ENCODE measurements around the gene SMAD1. TPM values are rescaled to one million over a fixed set of nuclear protein-coding genes. Genes with fewer than 3 reads are reported as not detected.

Gene SMAD1
- total RNA-seq, 1 experiment from 2014 or later: 15.4 TPM

DNA sequence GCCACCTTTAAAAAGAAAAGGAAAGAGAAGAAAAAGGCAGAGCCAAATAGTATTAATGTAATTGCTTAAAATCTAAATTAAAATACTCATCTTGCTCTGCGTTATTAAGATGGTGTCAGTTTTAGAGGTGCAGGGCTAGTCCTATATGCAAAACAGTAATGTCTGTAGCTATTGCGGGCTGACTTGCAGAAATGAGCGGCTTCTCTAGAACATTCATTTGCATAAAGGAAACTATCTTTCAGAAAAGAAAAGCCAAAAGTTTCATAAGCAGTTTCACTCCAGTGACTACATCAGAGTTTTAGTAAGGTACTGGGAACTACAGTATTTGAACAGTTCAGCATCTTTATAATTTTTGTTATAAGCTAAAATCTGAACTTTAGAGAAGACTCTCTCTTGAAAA lies 6.0 kb downstream of the SMAD1 start:
- DNase-seq (ENCODE audit: low spot score) (no peak), ATAC-seq (no peak)
- Mint-ChIP-seq H3K4me3 (no peak overlapping the region), H3K27me3 (ENCODE audit: low read depth) (no peaks in the 10 kb centered on the region), H3K9me3 (no peaks in the 10 kb centered on the region), H3K36me3 (no peaks in the 10 kb centered on the region), H3K27ac (no peak overlapping the region), H3K4me1 (peaks cover 16% of the 10 kb centered on the region)
- ChIA-PET CTCF (interaction anchor here (0.5 kb wide), 1 partner anchor 605 kb away, joined by 4 read pairs; no protein-coding TSS in a partner anchor), POLR2A (no interaction called here)
- TF ChIP-seq IRF2 (CRISPR knock-in tag; IDR thresholded peaks at IDR 0.05; ENCODE audit: borderline replicate concordance, low read depth) (no peak), NR2C2 (CRISPR knock-in tag; IDR thresholded peaks at IDR 0.05) (no peak), ZNF416 (CRISPR knock-in tag; IDR thresholded peaks at IDR 0.05) (no peak), JUN (CRISPR knock-in tag; IDR thresholded peaks at IDR 0.05) (no peak), SMAD4 (CRISPR knock-in tag; IDR thresholded peaks at IDR 0.05) (no peak), TEAD1 (CRISPR knock-in tag; IDR thresholded peaks at IDR 0.05) (no peak), ZNF219 (CRISPR knock-in tag; IDR thresholded peaks at IDR 0.05; ENCODE audit: borderline replicate concordance) (no peak), RELA (CRISPR knock-in tag; IDR thresholded peaks at IDR 0.05; ENCODE audit: borderline replicate concordance) (no peak), MLX (CRISPR knock-in tag; IDR thresholded peaks at IDR 0.05) (no peak), TCF7 (CRISPR knock-in tag; IDR thresholded peaks at IDR 0.05; ENCODE audit: low read depth) (no peak), PRRX2 (CRISPR knock-in tag; IDR thresholded peaks at IDR 0.05) (no peak), NFATC4 (CRISPR knock-in tag; IDR thresholded peaks at IDR 0.05) (no peak), OVOL2 (CRISPR knock-in tag; IDR thresholded peaks at IDR 0.05; ENCODE audit: borderline replicate concordance) (no peak), CREM (CRISPR knock-in tag; IDR thresholded peaks at IDR 0.05) (no peak), CREB1 (CRISPR knock-in tag; IDR thresholded peaks at IDR 0.05) (no peak), MXD4 (CRISPR knock-in tag; IDR thresholded peaks at IDR 0.05; ENCODE audit: borderline replicate concordance) (no peak), SP1 (CRISPR knock-in tag; conservative IDR thresholded peaks at IDR 0.05) (no peak), NFYB (CRISPR knock-in tag; conservative IDR thresholded peaks at IDR 0.05; ENCODE audit: low read depth) (no peak)
- TF ChIP-seq, protein P1, sequence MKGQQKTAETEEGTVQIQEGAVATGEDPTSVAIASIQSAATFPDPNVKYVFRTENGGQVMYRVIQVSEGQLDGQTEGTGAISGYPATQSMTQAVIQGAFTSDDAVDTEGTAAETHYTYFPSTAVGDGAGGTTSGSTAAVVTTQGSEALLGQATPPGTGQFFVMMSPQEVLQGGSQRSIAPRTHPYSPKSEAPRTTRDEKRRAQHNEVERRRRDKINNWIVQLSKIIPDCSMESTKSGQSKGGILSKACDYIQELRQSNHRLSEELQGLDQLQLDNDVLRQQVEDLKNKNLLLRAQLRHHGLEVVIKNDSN (CRISPR knock-in tag; IDR thresholded peaks at IDR 0.05): no peak
- TF ChIP-seq, protein P2, sequence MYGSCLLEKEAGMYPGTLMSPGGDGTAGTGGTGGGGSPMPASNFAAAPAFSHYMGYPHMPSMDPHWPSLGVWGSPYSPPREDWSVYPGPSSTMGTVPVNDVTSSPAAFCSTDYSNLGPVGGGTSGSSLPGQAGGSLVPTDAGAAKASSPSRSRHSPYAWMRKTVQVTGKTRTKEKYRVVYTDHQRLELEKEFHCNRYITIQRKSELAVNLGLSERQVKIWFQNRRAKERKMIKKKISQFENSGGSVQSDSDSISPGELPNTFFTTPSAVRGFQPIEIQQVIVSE (CRISPR knock-in tag; IDR thresholded peaks at IDR 0.05; ENCODE audit: borderline replicate concordance): no peak

GRCh38 chr4:145488310-145488709 lies 6.7 kb downstream of the SMAD1 start:
- Mint-ChIP-seq H3K27ac (no peak overlapping the region), H3K36me3 (no peaks in the 10 kb centered on the region), H3K4me1 (peaks cover 21% of the 10 kb centered on the region), H3K27me3 (ENCODE audit: low read depth) (no peaks in the 10 kb centered on the region), H3K9me3 (no peaks in the 10 kb centered on the region), H3K4me3 (no peak overlapping the region)
- no peak for DNase-seq (ENCODE audit: low spot score)
- POLR2A ChIA-PET: no interaction called here
- no peak for TF ChIP-seq IRF1 (CRISPR knock-in tag; IDR thresholded peaks at IDR 0.05)
- TF ChIP-seq, protein P1 (CRISPR knock-in tag; IDR thresholded peaks at IDR 0.05): no peak
- TF ChIP-seq ZNF317 (CRISPR knock-in tag; IDR thresholded peaks at IDR 0.05; ENCODE audit: borderline replicate concordance, low read depth): no peak
- no peak for TF ChIP-seq NFE2L1 (CRISPR knock-in tag; IDR thresholded peaks at IDR 0.05)
- ATAC-seq: no peak
- CTCF ChIA-PET: no interaction called here
